Natural killer cell (primary cell): ENCODE measurements around the gene UBE2N. TPM values are rescaled to one million over a fixed set of nuclear protein-coding genes. Genes with fewer than 3 reads are reported as not detected.
A peak's percentile ranks its signal among the peaks of the same experiment; 100 is the strongest.

ENCODE experiments used
- ATAC-seq, 3 donors: fragments of 150-1000 bp in 2 of 3; fragments of 200-7000 bp in 1 of 3; cut with Tn5 transposase; 1 replicate in 1 of 3; 2 replicates in 2 of 3; pipeline ENCODE4 v1.10.0; 2021; ENCODE audit warnings: mild to moderate bottlenecking in 2 of 3, moderate library complexity in 2 of 3
- DNase-seq, 2 donors: peaks; one replicate each; pipeline versions ENCODE4 v3.0.0 to v3.0.0-alpha.2; 2013 to 2021; ENCODE audit warnings: mixed read lengths in 1 of 2
- H3K27ac ChIP-seq: one replicate; pipeline ENCODE4 v1.5.1; 2013; ENCODE audit warnings: mild to moderate bottlenecking, low read length
- H3K27me3 ChIP-seq: one replicate; pipeline ENCODE4 v1.6.1; 2013; ENCODE audit warnings: low read length; ENCODE audit not compliant: control insufficient read depth, insufficient read depth
- H3K36me3 ChIP-seq: one replicate; pipeline ENCODE4 v1.6.1; 2013; ENCODE audit warnings: low read length; ENCODE audit not compliant: control insufficient read depth, insufficient read depth
- H3K4me1 ChIP-seq: one replicate; pipeline ENCODE4 v1.6.1; 2013; ENCODE audit warnings: low read length; ENCODE audit not compliant: control insufficient read depth, insufficient read depth
- H3K4me3 ChIP-seq: one replicate; pipeline ENCODE4 v1.5.1; 2013; ENCODE audit warnings: low read length
- H3K9me3 ChIP-seq: one replicate; pipeline ENCODE4 v1.6.1; 2013; ENCODE audit warnings: low read length; ENCODE audit not compliant: control insufficient read depth, insufficient read depth
- H3K27ac Mint-ChIP-seq, 2 donors: one replicate each; pipeline ENCODE4 v1.8.0; 2022; ENCODE audit warnings: mild to moderate bottlenecking in 2 of 2, mixed read lengths in 2 of 2, moderate library complexity in 1 of 2
- H3K27me3 Mint-ChIP-seq, 2 donors: one replicate each; pipeline ENCODE4 v1.8.0; 2022; ENCODE audit warnings: low read depth in 2 of 2, mixed read lengths in 2 of 2
- H3K36me3 Mint-ChIP-seq: one replicate; pipeline ENCODE4 v1.8.0; 2022; ENCODE audit warnings: mixed read lengths
- H3K4me1 Mint-ChIP-seq, 2 donors: one replicate each; pipeline ENCODE4 v1.8.0; 2022; ENCODE audit warnings: mixed read lengths in 2 of 2
- H3K4me3 Mint-ChIP-seq: one replicate; pipeline ENCODE4 v1.8.0; 2022; ENCODE audit warnings: mild to moderate bottlenecking, moderate library complexity, mixed read lengths
- H3K9me3 Mint-ChIP-seq, 2 donors: one replicate each; pipeline ENCODE4 v1.8.0; 2022; ENCODE audit warnings: mixed read lengths in 2 of 2
- WGBS: methylation state at CpG from one replicate; pipeline ENCODE4 v1.1.7; 2013; ENCODE audit warnings: missing lambda C conversion rate; ENCODE audit not compliant: insufficient coverage; 5-methylcytosine and 5-hydroxymethylcytosine counted together
- intact Hi-C: fragments of 100-400 bp; cut with micrococcal nuclease; formaldehyde crosslinking; loops from one replicate; pipeline ENCODE4 v1.14.2; 2022
- total RNA-seq, 4 donors: library from RNA; stranded (reverse); fragments of 120-200 nt in 1 of 4; gene quantifications; one replicate each; pipeline versions ENCODE4 v1.2.3 to v1.2.4, GENCODE V29; 2013 to 2022
- TF ChIP-seq, protein P1 (sequence below): fragments of 200-600 bp; IDR thresholded peaks from one replicate; pipeline ENCODE4 v1.8.0; 2022; ENCODE audit warnings: antibody characterized with exemption

Gene UBE2N
- total RNA-seq, 3 donors from 2014 or later (not counting 1 experiment from before 2014, with no cell fraction given): 72.3 to 79.7 (median 72.9) TPM

DNA sequence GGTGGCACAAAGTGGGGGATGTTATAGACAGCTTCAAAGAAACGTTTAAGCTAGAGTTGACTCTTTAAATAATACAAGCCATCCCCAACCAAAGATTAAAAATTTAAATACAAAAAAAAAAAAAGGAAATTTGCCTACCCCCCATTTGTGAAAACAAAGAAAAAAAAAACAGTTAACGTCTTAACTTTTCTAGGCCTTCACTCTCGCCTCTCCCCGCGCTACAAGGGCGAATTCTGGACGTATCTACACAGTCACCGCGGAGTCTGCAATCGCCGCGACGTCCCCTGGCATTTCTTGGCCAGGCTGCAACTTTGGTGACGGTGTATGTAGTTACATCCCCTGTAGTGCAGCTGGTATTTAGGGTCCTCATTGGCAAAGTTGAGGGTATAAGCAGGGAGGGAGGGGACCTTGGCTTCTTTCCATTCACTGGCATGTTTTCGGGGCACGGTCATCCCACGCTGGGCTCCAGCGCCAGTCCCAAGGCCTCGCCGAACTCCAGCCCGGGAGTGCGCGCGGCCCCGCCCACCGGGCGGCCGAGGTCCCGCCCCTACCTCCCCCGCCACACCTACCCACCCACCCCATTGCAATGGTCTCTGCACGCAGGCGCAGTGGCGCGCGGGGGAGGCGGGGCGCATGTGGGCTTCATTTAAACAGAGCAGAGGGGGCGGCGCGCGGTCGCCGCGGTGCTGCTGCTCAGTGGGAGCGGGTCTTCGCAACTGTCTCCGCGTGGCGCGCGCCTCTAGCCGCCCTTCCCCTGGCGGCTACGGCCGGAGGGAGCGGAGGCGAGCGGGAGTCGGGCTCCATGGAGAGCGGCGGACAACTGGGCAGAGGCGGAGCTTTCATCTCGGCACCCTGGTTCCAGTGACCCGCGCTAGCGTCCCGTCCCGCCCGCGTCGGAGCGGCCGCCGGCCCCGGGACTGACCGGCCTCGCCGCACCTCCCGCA lies 64.2 kb downstream of the UBE2N start, which contains the start of gene NUDT4:
NUDT4 (plus strand) TSS at position 674 of the 944 bp plus-strand sequence. CDS start 398 bp downstream, outside the sequence.
- ATAC-seq (peak; percentile 85 to 94 (median 87)), DNase-seq (peak; percentile 96 to 97)
- Mint-ChIP-seq H3K36me3 (no peaks in the 10 kb centered on the region), H3K27me3 (peaks cover 0 to 5% of the 10 kb centered on the region in 2 donors), H3K9me3 (no peaks in the 10 kb centered on the region), H3K27ac (peak within 1 kb of the TSS; percentile 93 to 98), H3K4me3 (peak within 1 kb of the TSS; percentile 99), H3K4me1 (peaks cover 33 to 41% of the 10 kb centered on the region in 2 donors)
- Histone ChIP-seq H3K9me3 (no peaks in the 10 kb centered on the region), H3K36me3 (no peaks in the 10 kb centered on the region), H3K27me3 (no peaks in the 10 kb centered on the region), H3K4me3 (peak within 1 kb of the TSS; percentile 67), H3K27ac (peak within 1 kb of the TSS; percentile 76), H3K4me1 (peaks cover 14% of the 10 kb centered on the region)
- intact Hi-C loops: loop anchor here (1.0 to 5.0 kb wide), 3 partner anchors 65 to 450 kb away; partner anchors contain the start of genes EEA1, MRPL42 and UBE2N
- WGBS: 3% methylated on average over 55 of the region's 79 CpGs
- TF ChIP-seq, protein P1, sequence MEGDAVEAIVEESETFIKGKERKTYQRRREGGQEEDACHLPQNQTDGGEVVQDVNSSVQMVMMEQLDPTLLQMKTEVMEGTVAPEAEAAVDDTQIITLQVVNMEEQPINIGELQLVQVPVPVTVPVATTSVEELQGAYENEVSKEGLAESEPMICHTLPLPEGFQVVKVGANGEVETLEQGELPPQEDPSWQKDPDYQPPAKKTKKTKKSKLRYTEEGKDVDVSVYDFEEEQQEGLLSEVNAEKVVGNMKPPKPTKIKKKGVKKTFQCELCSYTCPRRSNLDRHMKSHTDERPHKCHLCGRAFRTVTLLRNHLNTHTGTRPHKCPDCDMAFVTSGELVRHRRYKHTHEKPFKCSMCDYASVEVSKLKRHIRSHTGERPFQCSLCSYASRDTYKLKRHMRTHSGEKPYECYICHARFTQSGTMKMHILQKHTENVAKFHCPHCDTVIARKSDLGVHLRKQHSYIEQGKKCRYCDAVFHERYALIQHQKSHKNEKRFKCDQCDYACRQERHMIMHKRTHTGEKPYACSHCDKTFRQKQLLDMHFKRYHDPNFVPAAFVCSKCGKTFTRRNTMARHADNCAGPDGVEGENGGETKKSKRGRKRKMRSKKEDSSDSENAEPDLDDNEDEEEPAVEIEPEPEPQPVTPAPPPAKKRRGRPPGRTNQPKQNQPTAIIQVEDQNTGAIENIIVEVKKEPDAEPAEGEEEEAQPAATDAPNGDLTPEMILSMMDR: no peak

DNA sequence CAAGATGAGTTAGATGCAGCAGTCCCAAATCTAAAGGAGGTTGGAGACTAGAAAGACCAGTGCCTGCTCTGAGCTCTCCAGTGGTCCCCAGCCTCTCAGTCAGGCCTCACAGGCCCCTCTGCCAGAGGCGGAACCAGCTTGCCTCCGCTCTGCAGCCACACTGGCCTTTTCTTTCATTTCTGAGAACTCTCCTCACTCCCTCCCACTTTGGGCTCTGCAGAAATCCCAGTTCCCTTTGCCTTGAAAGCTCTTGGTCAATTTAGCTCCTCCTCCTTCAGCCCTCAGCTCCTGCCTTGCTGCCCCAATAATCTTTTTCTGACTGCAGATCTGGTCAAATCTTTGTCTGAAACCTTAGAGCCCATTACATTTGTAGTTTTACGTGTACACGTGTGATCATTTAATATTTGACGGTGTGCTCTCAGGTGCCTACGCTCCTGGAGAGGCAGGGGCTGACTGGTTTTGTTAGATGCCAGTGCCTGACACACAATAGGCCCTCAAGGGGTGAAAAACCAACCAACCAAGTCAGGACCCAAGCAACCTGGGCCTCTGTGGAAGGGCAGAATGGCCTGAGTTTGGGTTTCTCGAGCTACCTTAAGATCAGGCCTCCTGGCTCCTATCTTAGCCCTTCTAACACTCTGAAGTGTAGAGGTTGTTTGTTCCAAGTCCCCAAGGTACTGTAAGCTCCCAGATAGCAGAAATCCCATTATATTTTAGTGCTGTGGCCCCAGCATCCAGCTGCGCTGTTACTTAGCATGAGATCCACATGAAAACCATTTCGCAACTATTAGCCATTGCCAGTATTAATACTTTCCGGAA lies 65.1 kb downstream of the UBE2N start:
- Mint-ChIP-seq H3K27ac (peak overlapping the region in 1 of 2 donors; percentile 98), H3K4me1 (peaks cover 31 to 37% of the 10 kb centered on the region in 2 donors)
- TF ChIP-seq, protein P1: no peak

DNA sequence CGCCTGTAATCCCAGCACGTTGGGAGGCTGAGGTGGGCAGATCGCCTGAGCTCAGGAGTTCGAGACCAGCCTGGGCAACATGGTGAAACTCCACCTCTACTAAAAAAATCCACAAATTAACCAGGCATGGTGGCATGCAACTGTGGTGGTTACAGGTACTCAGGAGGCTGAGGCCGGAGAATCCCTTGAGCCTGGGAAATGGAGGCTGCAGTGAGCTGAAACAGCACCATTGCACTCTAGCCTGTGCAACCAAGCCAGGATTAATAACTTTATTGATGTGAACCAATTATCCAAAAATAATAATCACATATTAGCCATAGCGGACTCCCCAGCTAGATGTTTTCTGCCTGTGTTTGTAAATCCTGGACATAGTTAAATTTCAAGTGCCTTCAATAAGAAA lies 65.8 kb downstream of the UBE2N start:
- Histone ChIP-seq H3K27ac (no peak overlapping the region), H3K4me3 (no peak overlapping the region), H3K4me1 (peaks cover 8% of the 10 kb centered on the region), H3K36me3 (no peaks in the 10 kb centered on the region), H3K9me3 (no peaks in the 10 kb centered on the region), H3K27me3 (no peaks in the 10 kb centered on the region)
- ATAC-seq (no peak), DNase-seq (no peak)
- WGBS: 94% methylated on average over 6 of the region's 6 CpGs
- H3K4me1 Mint-ChIP-seq: peaks cover 24 to 30% of the 10 kb centered on the region in 2 donors
- no peaks in the 10 kb centered on the region for H3K9me3 Mint-ChIP-seq
- TF ChIP-seq, protein P1: no peak
- H3K27ac Mint-ChIP-seq: no peak overlapping the region
- no peaks in the 10 kb centered on the region for H3K36me3 Mint-ChIP-seq
- peaks cover 0 to 6% of the 10 kb centered on the region in 2 donors for H3K27me3 Mint-ChIP-seq
- peak overlapping the region; percentile 35 for H3K4me3 Mint-ChIP-seq
- intact Hi-C loops: loop anchor here (5.0 kb wide), 2 partner anchors 66 to 449 kb away; partner anchors contain the start of genes EEA1 and UBE2N

More for the DNA sequence above, 65.1 kb downstream of the UBE2N start:
- Histone ChIP-seq H3K27me3 (no peaks in the 10 kb centered on the region), H3K36me3 (no peaks in the 10 kb centered on the region), H3K4me1 (peaks cover 14% of the 10 kb centered on the region), H3K4me3 (no peak overlapping the region), H3K9me3 (no peaks in the 10 kb centered on the region), H3K27ac (no peak overlapping the region)
- H3K9me3 Mint-ChIP-seq: no peaks in the 10 kb centered on the region
- intact Hi-C loops: loop anchor here (1.0 to 5.0 kb wide), 3 partner anchors 66 to 449 kb away; partner anchors contain the start of genes EEA1, MRPL42 and UBE2N
- H3K27me3 Mint-ChIP-seq: peaks cover 0 to 5% of the 10 kb centered on the region in 2 donors
- DNase-seq (no peak), ATAC-seq (no peak)
- 96% methylated on average over 9 of the region's 10 CpGs for WGBS
- H3K36me3 Mint-ChIP-seq: no peaks in the 10 kb centered on the region
- peak overlapping the region; percentile 90 for H3K4me3 Mint-ChIP-seq
